ENCODE measurements around the gene SLC36A4.
"Not testable (repeated sequence)": the region's sequence is repeated elsewhere in the genome, so short reads cannot be mapped to it uniquely, and the experiment has no call there.

The SLC36A4 gene

DNA sequence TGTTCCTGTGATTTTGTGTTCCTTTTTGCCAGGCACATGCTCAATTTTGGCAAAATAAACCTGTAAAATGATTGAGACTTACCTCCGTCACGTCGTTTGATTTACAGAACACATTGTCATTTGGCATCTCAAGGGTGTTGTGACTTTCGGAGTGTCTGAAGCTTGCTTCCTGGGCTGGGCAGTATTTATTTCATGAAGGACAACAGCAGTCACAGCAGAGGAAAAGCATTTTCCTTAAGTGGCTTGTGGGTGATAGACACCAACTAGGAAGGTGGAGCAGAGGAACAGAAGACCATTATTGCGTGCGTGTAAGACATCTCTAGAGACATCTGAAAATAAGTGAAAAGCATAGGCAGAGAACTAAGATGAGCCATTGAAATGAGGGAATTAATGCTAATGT, 80.2 kb downstream of the SLC36A4 start:
- no peak for DNase-seq

DNA sequence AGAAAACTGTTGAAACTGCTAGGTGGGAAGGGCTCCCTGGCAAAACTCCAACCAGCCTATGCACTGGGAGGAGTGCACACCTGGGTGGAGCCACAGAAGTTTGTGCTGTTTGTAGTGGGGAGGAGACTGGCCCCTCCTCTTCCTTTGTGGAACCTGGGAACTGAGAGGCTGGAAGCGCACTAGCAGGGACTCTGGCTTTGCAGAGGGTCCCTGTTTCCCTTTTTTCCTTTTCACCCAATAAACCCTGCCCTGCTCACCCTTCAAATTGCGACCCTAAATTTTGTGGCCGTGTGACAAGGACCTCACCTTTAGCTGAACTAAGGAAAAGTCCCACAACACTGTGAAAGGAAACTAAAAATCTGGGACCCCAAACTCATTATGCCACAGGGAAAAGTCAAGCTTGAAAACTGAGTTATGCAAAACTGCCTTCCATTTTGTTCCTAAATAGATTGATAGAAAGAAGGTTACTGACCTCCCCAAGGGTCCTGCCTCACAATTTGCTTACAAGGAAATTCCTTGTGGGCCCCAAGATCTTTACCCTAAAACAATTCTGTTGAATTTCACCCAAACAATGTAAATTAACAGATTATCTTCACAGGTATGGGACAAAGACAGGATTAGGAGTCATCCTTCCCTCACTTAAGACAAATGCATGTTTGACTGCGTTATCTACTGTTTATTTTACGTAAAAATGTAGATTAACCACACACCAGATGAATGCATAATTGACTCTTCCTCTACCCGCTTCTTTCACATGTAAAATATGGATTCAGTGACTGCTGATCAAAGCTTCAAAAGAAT, 81.0 kb downstream of the SLC36A4 start:
- no peak for DNase-seq

DNA sequence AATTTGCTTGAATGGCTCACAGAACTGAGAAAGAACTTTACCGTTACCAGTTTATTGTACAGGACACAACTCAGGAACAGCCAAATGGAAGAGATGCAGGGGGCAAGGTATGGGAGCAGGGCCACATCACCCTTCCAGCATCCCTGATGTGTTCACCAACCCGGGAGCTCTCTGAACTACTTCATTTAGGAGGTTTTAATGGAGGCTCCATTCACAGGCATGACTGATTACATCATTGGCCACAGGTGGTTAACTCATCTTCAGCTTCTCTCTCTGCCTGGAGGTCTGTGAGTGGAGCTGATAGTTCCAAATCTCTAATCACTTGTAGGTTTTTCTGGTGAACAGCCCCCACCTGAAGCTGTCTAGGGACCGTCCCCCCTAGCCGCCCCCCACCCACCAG, 83.5 kb downstream of the SLC36A4 start:
- no peak for DNase-seq

DNA sequence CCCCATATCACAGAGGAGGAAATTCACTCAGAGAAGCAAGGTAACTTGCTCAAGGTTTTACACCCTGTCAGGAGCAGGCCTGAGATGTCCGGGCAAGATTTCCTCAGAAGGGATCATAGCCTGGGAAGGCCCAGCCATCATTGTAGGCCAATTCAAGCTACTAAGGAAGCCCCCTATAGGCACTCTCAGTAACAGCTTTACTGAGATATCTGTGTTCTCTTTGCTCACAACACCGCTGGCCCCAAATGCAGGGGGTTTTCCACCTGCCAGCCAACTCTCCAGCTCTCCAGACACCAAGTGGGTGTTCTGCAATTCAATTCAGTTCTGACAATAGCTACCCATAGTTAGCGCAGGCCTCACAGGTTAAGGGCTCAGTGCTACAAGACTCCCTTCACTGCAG, 84.0 kb downstream of the SLC36A4 start:
- no peak for DNase-seq

DNA sequence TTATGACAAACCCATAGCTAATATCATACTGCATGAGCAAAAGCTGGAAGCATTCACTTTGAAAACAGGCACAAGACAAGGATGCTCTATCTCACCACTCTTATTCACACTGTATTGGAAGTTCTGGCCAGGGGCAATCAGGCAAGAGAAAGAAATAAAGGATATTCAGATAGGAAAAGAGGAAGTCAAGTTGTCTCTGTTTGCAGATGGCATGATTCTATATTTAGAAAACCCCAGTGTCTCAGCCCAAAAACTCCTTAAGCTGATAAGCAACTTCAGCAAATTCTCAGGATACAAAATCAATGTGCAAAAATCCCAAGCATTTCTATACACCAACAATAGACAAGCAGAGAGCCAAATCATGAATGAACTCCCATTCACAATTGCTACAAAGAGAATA, 86.6 kb downstream of the SLC36A4 start:
- not testable (repeated sequence) for DNase-seq

- no peak for DNase-seq
These were observed 97.6 kb downstream of the SLC36A4 start for GRCh38 chr11:93100211-93100610.

GRCh38 chr11:93099806-93100205, 98.0 kb downstream of the SLC36A4 start:
- no peak for DNase-seq
